ENCODE results near the gene NRXN3. TPM values are rescaled to one million over a fixed set of nuclear protein-coding genes. Genes with fewer than 3 reads are reported as not detected.

Gene NRXN3
- polyA plus RNA-seq, 1 donor (not counting 4 experiments of a cell fraction or from before 2014, with no cell fraction given): 0.89 TPM

DNA sequence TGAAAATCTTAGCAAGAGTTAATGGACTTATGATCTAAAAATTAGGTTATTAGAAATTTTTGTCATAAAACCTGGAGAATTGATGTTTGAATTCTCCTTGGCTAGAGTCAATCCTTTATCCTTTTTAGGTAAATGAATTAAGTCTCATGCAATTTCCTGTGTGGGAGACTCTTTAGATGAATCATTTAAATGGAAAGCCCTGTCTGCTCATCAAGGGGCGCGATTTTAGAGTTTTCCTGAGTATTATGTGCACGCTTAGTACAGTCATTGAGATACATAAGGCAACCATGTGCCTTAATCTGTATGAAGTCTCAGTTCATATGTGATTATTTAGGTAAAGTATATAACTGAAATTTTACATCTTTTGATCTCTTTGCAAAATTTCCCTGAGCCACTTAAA is 974.7 kb downstream of the NRXN3 start:
- Histone ChIP-seq H2AFZ (ENCODE audit: control insufficient read depth, low read length) (no peak overlapping the region), H3K9me3 (ENCODE audit: control insufficient read depth, low read depth, low read length) (no peaks in the 10 kb centered on the region), H3K9ac (ENCODE audit: control insufficient read depth, extremely low read depth, insufficient read depth, low read length) (no peak overlapping the region), H3K36me3 (ENCODE audit: control insufficient read depth in 2 of 2, extremely low read depth in 1 of 2, insufficient read depth in 2 of 2, low read length in 2 of 2) (no peaks in the 10 kb centered on the region), H3K27ac (ENCODE audit: control insufficient read depth, insufficient read depth, low read length) (no peak overlapping the region), H3K9me1 (ENCODE audit: control insufficient read depth, extremely low read depth, insufficient read depth, low read length) (no peaks in the 10 kb centered on the region), H3K4me2 (ENCODE audit: control insufficient read depth, extremely low read depth, insufficient read depth, low read depth, low read length) (no peak overlapping the region), H3K4me1 (ENCODE audit: control insufficient read depth, extremely low read depth, insufficient read depth, low read length) (no peaks in the 10 kb centered on the region), H3K79me2 (ENCODE audit: control insufficient read depth, insufficient read depth, low read length) (no peaks in the 10 kb centered on the region), H3K27me3 (ENCODE audit: control insufficient read depth, extremely low read depth, insufficient read depth, low read length) (no peaks in the 10 kb centered on the region), H4K20me1 (ENCODE audit: control insufficient read depth, extremely low read depth, insufficient read depth, low read length) (no peaks in the 10 kb centered on the region), H3K4me3 (ENCODE audit: control insufficient read depth in 2 of 3, extremely low read depth in 1 of 3, insufficient read depth in 2 of 3, low read depth in 1 of 3, low read length in 3 of 3) (no peak overlapping the region)
- TF ChIP-seq EZH2 (IDR thresholded peaks at IDR 0.05; ENCODE audit: low read length) (no peak), CTCF (optimal IDR thresholded peaks at IDR 0.05 in 1 of 3, IDR thresholded peaks at IDR 0.05 in 1 of 3, conservative IDR thresholded peaks at IDR 0.05 in 1 of 3; ENCODE audit: extremely low read depth in 1 of 3, insufficient read depth in 2 of 3, low read length in 3 of 3) (no peak)
- dilution Hi-C loops (cut with MboI; ENCODE audit: extremely low pct_ligation_motif_present, low sequenced_read_pairs): no loop called here
- DNase-seq (ENCODE audit: low read depth, low spot score) (no peak), FAIRE-seq (no peak)

DNA sequence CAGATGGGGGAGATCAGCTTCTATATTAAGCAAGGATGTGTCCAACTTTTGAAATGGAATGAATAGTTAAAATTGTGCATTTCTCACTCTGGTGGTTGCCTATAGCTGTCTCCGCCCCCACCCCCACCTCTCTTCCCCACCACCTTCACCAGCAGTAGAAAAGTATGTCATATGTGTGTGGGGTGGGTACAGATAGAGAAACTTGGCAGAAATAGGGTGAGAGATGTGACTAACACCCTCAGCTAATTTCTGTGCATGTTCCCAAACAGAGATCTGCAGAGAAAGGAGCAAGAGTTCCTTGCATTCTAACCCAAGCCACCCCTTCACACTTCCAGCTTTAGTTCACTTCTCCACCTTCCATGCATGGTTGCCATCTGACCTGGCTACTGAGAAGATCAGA is 980.1 kb downstream of the NRXN3 start:
- H3K4me1 ChIP-seq (ENCODE audit: control insufficient read depth, extremely low read depth, insufficient read depth, low read length): no peaks in the 10 kb centered on the region
- no peak overlapping the region for H3K4me2 ChIP-seq (ENCODE audit: control insufficient read depth, extremely low read depth, insufficient read depth, low read depth, low read length)
- dilution Hi-C loops (cut with MboI; ENCODE audit: extremely low pct_ligation_motif_present, low sequenced_read_pairs): no loop called here
- H3K9ac ChIP-seq (ENCODE audit: control insufficient read depth, extremely low read depth, insufficient read depth, low read length): no peak overlapping the region
- no peak for TF ChIP-seq CTCF (optimal IDR thresholded peaks at IDR 0.05 in 1 of 3, IDR thresholded peaks at IDR 0.05 in 1 of 3, conservative IDR thresholded peaks at IDR 0.05 in 1 of 3; ENCODE audit: extremely low read depth in 1 of 3, insufficient read depth in 2 of 3, low read length in 3 of 3)
- no peak for TF ChIP-seq EZH2 (IDR thresholded peaks at IDR 0.05; ENCODE audit: low read length)
- no peaks in the 10 kb centered on the region for H3K9me1 ChIP-seq (ENCODE audit: control insufficient read depth, extremely low read depth, insufficient read depth, low read length)
- H3K4me3 ChIP-seq (ENCODE audit: control insufficient read depth in 2 of 3, extremely low read depth in 1 of 3, insufficient read depth in 2 of 3, low read depth in 1 of 3, low read length in 3 of 3): no peak overlapping the region
- no peak for DNase-seq (ENCODE audit: low read depth, low spot score)
- H3K79me2 ChIP-seq (ENCODE audit: control insufficient read depth, insufficient read depth, low read length): no peaks in the 10 kb centered on the region
- no peak overlapping the region for H2AFZ ChIP-seq (ENCODE audit: control insufficient read depth, low read length)
- H3K9me3 ChIP-seq (ENCODE audit: control insufficient read depth, low read depth, low read length): no peaks in the 10 kb centered on the region
- H3K27me3 ChIP-seq (ENCODE audit: control insufficient read depth, extremely low read depth, insufficient read depth, low read length): no peaks in the 10 kb centered on the region
- no peak for FAIRE-seq
- no peaks in the 10 kb centered on the region for H4K20me1 ChIP-seq (ENCODE audit: control insufficient read depth, extremely low read depth, insufficient read depth, low read length)
- H3K36me3 ChIP-seq (ENCODE audit: control insufficient read depth in 2 of 2, extremely low read depth in 1 of 2, insufficient read depth in 2 of 2, low read length in 2 of 2): no peaks in the 10 kb centered on the region
- no peak overlapping the region for H3K27ac ChIP-seq (ENCODE audit: control insufficient read depth, insufficient read depth, low read length)
